Transverse colon (tissue), 4 donors: ENCODE results near the gene NBEA.

Experiments used
- EP300 ChIP-seq: sonication (generic); formaldehyde crosslinking; IDR thresholded peaks from one replicate; pipeline ENCODE4 v1.6.1; 2017; ENCODE audit warnings: antibody characterized with exemption, low read depth
- POLR2A ChIP-seq: fragments of 450-650 bp; IDR thresholded peaks from one replicate; pipeline ENCODE4 v1.6.1; 2016; ENCODE audit warnings: antibody characterized with exemption, mild to moderate bottlenecking, moderate library complexity
- POLR2AphosphoS5 ChIP-seq, 3 donors: sonication (generic); formaldehyde crosslinking; IDR thresholded peaks; one replicate each; pipeline ENCODE4 v1.6.1; 2016; ENCODE audit warnings: antibody characterized with exemption in 3 of 3
- TF ChIP-seq, protein P1 (sequence below), 5 experiments: fragments of 200-600 bp in 3 of 5; fragments of 450-650 bp in 2 of 5; sonication (generic) in 3 of 5; IDR thresholded peaks; 1 replicate in 2 of 5; 2 replicates in 3 of 5; pipeline ENCODE4 v1.5.1; 2016 to 2017; ENCODE audit warnings: antibody characterized with exemption in 5 of 5, inconsistent platforms in 3 of 5, mild to moderate bottlenecking in 2 of 5, moderate library complexity in 1 of 5

DNA sequence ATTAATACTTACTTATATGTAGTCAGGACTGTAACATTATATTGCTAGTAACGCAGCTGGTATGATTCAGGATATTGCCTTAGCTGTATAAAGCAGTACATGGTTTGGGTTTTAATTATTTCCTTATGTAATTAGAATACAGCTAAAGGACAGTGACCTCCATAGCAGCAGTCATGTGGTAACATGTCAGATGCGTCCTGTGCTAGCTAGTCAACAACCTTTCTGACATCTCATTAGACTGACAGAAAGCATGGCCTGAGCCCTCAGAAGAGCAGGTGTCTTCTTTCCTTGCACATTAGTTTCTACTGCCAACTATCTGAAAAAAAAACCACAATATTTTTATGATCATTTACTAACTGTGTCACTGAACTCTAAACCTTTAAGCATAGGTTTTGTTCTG lies 412.2 kb downstream of the NBEA start:
- TF ChIP-seq, protein P1, sequence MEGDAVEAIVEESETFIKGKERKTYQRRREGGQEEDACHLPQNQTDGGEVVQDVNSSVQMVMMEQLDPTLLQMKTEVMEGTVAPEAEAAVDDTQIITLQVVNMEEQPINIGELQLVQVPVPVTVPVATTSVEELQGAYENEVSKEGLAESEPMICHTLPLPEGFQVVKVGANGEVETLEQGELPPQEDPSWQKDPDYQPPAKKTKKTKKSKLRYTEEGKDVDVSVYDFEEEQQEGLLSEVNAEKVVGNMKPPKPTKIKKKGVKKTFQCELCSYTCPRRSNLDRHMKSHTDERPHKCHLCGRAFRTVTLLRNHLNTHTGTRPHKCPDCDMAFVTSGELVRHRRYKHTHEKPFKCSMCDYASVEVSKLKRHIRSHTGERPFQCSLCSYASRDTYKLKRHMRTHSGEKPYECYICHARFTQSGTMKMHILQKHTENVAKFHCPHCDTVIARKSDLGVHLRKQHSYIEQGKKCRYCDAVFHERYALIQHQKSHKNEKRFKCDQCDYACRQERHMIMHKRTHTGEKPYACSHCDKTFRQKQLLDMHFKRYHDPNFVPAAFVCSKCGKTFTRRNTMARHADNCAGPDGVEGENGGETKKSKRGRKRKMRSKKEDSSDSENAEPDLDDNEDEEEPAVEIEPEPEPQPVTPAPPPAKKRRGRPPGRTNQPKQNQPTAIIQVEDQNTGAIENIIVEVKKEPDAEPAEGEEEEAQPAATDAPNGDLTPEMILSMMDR (IDR thresholded peaks at IDR 0.05) = no peak
- TF ChIP-seq POLR2AphosphoS5 (IDR thresholded peaks at IDR 0.05) (no peak), POLR2A (no peak), EP300 (no peak)
